ENCODE data around the gene PTDSS2.
"Not testable (repeated sequence)": the region's sequence is repeated elsewhere in the genome, so short reads cannot be mapped to it uniquely, and the experiment has no call there.

The PTDSS2 gene

GRCh38 chr11:468493-468892 lies 18.4 kb downstream of the PTDSS2 start:
- DNase-seq (ENCODE audit: low read depth in 2 of 2) = no peak

- DNase-seq (ENCODE audit: low read depth in 2 of 2) = not testable (repeated sequence)
These were observed 19.1 kb downstream of the PTDSS2 start for GRCh38 chr11:469026-469683.

GRCh38 chr11:469684-470560 lies 19.8 kb downstream of the PTDSS2 start:
- no peak for DNase-seq (ENCODE audit: low read depth in 2 of 2)

GRCh38 chr11:471468-472145 lies 21.5 kb downstream of the PTDSS2 start:
- DNase-seq (ENCODE audit: low read depth in 2 of 2) = no peak

GRCh38 chr11:472272-472671 lies 22.2 kb downstream of the PTDSS2 start:
- DNase-seq (ENCODE audit: low read depth in 2 of 2) = no peak

GRCh38 chr11:472816-473215 lies 22.7 kb downstream of the PTDSS2 start:
- no peak for DNase-seq (ENCODE audit: low read depth in 2 of 2)

GRCh38 chr11:473415-473814 lies 23.3 kb downstream of the PTDSS2 start:
- DNase-seq (ENCODE audit: low read depth in 2 of 2) = no peak

- no peak for DNase-seq (ENCODE audit: low read depth in 2 of 2)
These were observed 24.1 kb downstream of the PTDSS2 start for GRCh38 chr11:473962-474785.

GRCh38 chr11:474914-475506 lies 24.9 kb downstream of the PTDSS2 start:
- no peak for DNase-seq (ENCODE audit: low read depth in 2 of 2)

GRCh38 chr11:475941-476340 lies 25.9 kb downstream of the PTDSS2 start:
- DNase-seq (ENCODE audit: low read depth in 2 of 2) = no peak

GRCh38 chr11:476416-476815 lies 26.3 kb downstream of the PTDSS2 start:
- no peak for DNase-seq (ENCODE audit: low read depth in 2 of 2)

- no peak for DNase-seq (ENCODE audit: low read depth in 2 of 2)
These were observed 27.1 kb downstream of the PTDSS2 start for GRCh38 chr11:477052-477715.

GRCh38 chr11:479311-479710 lies 29.2 kb downstream of the PTDSS2 start:
- no peak for DNase-seq (ENCODE audit: low read depth in 2 of 2)

- no peak for DNase-seq (ENCODE audit: low read depth in 2 of 2)
These were observed 34.5 kb downstream of the PTDSS2 start for GRCh38 chr11:484616-485015.

GRCh38 chr11:486189-486588 lies 36.1 kb downstream of the PTDSS2 start:
- DNase-seq (ENCODE audit: low read depth in 2 of 2) = no peak

- no peak for DNase-seq (ENCODE audit: low read depth in 2 of 2)
These were observed 37.5 kb downstream of the PTDSS2 start for GRCh38 chr11:487571-488021.

GRCh38 chr11:488062-488461 lies 38.0 kb downstream of the PTDSS2 start:
- DNase-seq (ENCODE audit: low read depth in 2 of 2) = no peak

- no peak for DNase-seq (ENCODE audit: low read depth in 2 of 2)
These were observed 38.5 kb downstream of the PTDSS2 start for GRCh38 chr11:488579-488978.

- DNase-seq (ENCODE audit: low read depth in 2 of 2) = no peak
These were observed 38.9 kb downstream of the PTDSS2 start for GRCh38 chr11:488992-489391.

- DNase-seq (ENCODE audit: low read depth in 2 of 2) = no peak
These were observed 39.6 kb downstream of the PTDSS2 start for GRCh38 chr11:489610-490185.

All from stimulated activated CD8-positive, alpha-beta memory T cell treated with anti-CD3 and anti-CD28 coated beads, Interleukin-15, amount 100 ng/mL, for 48 hours (primary cell).